ENCODE measurements around the gene POMT1. TPM values are rescaled to one million over a fixed set of nuclear protein-coding genes. Genes with fewer than 3 reads are reported as not detected.

The POMT1 gene
- total RNA-seq, 1 donor from 2014 or later = 14.5 TPM

DNA sequence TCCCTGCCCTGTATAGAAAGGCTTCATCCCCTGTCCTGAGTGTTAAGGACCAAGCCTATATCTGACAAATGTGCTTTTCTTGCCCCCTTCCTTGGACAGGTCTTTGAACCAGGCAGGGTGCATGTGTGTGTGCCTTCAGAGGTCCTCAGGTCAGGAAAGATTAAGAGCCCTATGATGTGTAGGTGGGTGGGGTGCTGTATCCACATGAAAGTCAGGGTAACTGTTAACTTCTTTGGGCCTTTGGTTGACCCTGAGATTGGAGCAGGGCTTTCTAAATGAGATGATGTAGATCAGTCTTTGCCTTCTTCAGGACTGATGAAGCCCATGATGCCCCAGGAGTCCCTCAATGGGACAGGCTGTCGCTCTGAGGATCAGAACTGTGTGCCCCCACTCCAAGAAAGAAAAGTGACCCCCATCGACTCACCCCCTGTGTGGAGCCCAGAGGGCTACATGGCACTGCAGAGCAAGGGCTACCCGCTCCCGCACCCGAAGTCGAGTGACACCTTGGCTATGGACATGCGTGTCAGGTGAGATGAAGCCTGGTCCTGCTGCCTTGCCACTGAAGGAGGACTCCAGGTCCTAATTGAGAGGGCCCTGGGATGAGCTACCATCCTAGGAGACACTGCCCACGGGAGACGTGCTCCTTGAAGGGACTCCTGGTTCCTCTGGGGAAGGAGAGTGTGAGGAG is 29.4 kb upstream of the POMT1 start:
- no peak for TF ChIP-seq POLR2AphosphoS5 (IDR thresholded peaks at IDR 0.05; ENCODE audit: insufficient read depth in 1 of 2, low read depth in 1 of 2)
- TF ChIP-seq POLR2A (IDR thresholded peaks at IDR 0.05) = no peak
- TF ChIP-seq CTCF (IDR thresholded peaks at IDR 0.05) = no peak
- DNase-seq (ENCODE audit: extremely low spot score in 2 of 2) = no peak
- peaks cover 0 to 98% of the 10 kb centered on the region in 2 donors for H3K36me3 ChIP-seq

DNA sequence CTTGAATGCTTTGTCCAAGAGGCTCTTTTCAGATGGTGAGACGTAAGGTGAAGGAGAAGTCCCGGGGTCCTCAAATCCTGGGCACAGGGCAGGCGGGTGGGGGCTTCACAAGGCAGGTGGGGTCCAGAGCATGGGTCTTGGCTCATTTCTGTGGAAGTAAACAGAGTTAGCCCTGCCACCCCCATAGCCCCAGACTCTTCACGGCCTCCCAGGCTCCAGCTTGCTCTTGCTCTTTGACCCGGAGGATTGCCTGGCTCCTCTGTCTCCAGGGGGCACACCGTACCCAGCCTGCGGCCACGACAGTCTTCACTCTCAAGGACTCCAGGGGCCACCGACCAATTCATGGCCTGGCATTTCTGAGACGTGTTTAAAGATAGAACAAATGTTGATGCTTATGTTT is 28.8 kb upstream of the POMT1 start:
- Histone ChIP-seq H3K27me3 (no peaks in the 10 kb centered on the region), H3K4me3 (no peak overlapping the region), H3K4me1 (no peaks in the 10 kb centered on the region), H3K9me3 (no peaks in the 10 kb centered on the region), H3K36me3 (peaks cover 0 to 98% of the 10 kb centered on the region in 2 donors), H3K27ac (no peak overlapping the region)
- TF ChIP-seq POLR2AphosphoS5 (IDR thresholded peaks at IDR 0.05; ENCODE audit: insufficient read depth in 1 of 2, low read depth in 1 of 2) = peak in 1 of 2 donors; percentile 14
- no peak for TF ChIP-seq CTCF (IDR thresholded peaks at IDR 0.05)
- intact Hi-C loops (cut with DNase I) = no loop called here
- DNase-seq (ENCODE audit: extremely low spot score in 2 of 2) = no peak

More for the DNA sequence above, 29.4 kb upstream of the POMT1 start:
- intact Hi-C loops (cut with DNase I) = no loop called here
- H3K4me3 ChIP-seq = no peak overlapping the region
- no peaks in the 10 kb centered on the region for H3K4me1 ChIP-seq
- no peaks in the 10 kb centered on the region for H3K9me3 ChIP-seq
- no peaks in the 10 kb centered on the region for H3K27me3 ChIP-seq
- H3K27ac ChIP-seq = no peak overlapping the region

- intact Hi-C loops (cut with DNase I) = no loop called here
- no peak for DNase-seq (ENCODE audit: extremely low spot score in 2 of 2)
- no peak for TF ChIP-seq POLR2AphosphoS5 (IDR thresholded peaks at IDR 0.05; ENCODE audit: insufficient read depth in 1 of 2, low read depth in 1 of 2)
- no peak for TF ChIP-seq CTCF (IDR thresholded peaks at IDR 0.05)
- TF ChIP-seq POLR2A (IDR thresholded peaks at IDR 0.05) = no peak
- Histone ChIP-seq H3K27ac (no peak overlapping the region), H3K4me3 (no peak overlapping the region), H3K4me1 (no peaks in the 10 kb centered on the region), H3K9me3 (no peaks in the 10 kb centered on the region), H3K36me3 (peaks cover 0 to 100% of the 10 kb centered on the region in 2 donors), H3K27me3 (no peaks in the 10 kb centered on the region)
Measured at GRCh38 chr9:131474711-131475110, 28.0 kb upstream of the POMT1 start.

DNA sequence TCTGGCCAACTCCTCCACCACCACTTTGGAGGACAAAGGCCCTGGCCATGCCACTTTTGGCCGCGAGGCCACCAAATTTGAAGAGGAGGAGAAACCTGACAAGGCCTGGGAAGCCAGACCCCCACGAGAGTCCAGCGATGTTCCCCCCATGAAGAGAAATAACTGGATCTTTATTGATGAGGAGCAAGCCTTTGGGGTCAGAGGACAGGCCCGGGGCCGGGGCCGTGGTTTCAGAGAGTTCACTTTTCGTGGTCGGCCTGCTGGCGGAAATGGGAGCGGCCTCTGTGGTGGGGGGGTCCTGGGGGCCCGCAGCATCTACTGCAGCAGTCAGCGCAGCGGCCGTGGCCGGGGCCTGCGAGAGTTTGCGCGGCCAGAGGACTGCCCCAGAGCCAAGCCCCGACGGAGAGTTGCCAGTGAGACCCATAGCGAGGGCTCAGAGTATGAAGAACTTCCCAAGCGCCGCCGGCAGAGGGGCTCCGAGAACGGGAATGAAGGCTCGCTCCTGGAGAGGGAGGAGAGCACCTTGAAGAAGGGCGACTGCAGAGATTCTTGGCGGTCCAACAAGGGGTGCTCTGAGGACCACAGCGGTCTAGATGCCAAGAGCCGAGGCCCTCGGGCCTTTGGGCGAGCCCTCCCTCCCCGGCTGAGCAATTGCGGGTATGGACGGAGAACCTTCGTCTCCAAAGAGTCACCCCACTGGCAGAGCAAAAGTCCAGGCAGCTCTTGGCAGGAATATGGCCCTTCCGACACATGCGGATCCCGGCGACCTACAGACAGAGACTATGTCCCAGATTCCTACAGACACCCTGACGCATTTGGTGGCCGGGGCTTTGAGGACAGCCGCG is 27.4 kb upstream of the POMT1 start:
- no peak for DNase-seq (ENCODE audit: extremely low spot score in 2 of 2)
- H3K4me1 ChIP-seq = no peaks in the 10 kb centered on the region
- H3K36me3 ChIP-seq = peaks cover 0 to 100% of the 10 kb centered on the region in 2 donors
- TF ChIP-seq POLR2AphosphoS5 (IDR thresholded peaks at IDR 0.05; ENCODE audit: insufficient read depth in 1 of 2, low read depth in 1 of 2) (no peak), CTCF (IDR thresholded peaks at IDR 0.05) (no peak), POLR2A (IDR thresholded peaks at IDR 0.05) (no peak)
- H3K9me3 ChIP-seq = no peaks in the 10 kb centered on the region
- no peaks in the 10 kb centered on the region for H3K27me3 ChIP-seq
- H3K4me3 ChIP-seq = no peak overlapping the region
- no peak overlapping the region for H3K27ac ChIP-seq
- intact Hi-C loops (cut with DNase I) = no loop called here
